Ovary (tissue), 9 donors: ENCODE measurements around the gene RPIA. TPM values are rescaled to one million over a fixed set of nuclear protein-coding genes. Genes with fewer than 3 reads are reported as not detected.

Source experiments
- DNase-seq, 5 donors: peaks; one replicate each; pipeline ENCODE4 v3.0.0-alpha.2; 2019 to 2020
- H3K27ac ChIP-seq, 2 donors: fragments of 200-600 bp; one replicate each; pipeline versions ENCODE4 v1.5.1 to v1.8.0; 2019 to 2022
- H3K27me3 ChIP-seq: fragments of 200-600 bp; one replicate; pipeline ENCODE4 v1.8.0; 2022
- H3K36me3 ChIP-seq: fragments of 200-600 bp; sonication (generic); one replicate; pipeline ENCODE4 v1.5.1; 2019
- H3K4me1 ChIP-seq: one replicate; pipeline ENCODE4 v1.8.1; 2013; ENCODE audit warnings: mild to moderate bottlenecking, moderate library complexity; ENCODE audit not compliant: insufficient read depth
- H3K4me3 ChIP-seq: fragments of 200-600 bp; sonication (generic); one replicate; pipeline ENCODE4 v1.5.1; 2017
- H3K9me3 ChIP-seq, 2 donors: fragments of 200-600 bp in 1 of 2; sonication (generic) in 1 of 2; one replicate each; pipeline versions ENCODE4 v1.5.1 to v1.8.1; 2013 to 2019; ENCODE audit warnings: mild to moderate bottlenecking in 1 of 2, moderate library complexity in 1 of 2
- CTCF ChIP-seq, 3 donors: fragments of 450-650 bp in 2 of 3; fragments of 200-600 bp in 1 of 3; IDR thresholded peaks; one replicate each; pipeline versions ENCODE4 v1.5.1 to v1.8.0; 2016 to 2022; ENCODE audit warnings: antibody characterized with exemption in 3 of 3, mild to moderate bottlenecking in 1 of 3
- EP300 ChIP-seq: sonication (generic); formaldehyde crosslinking; IDR thresholded peaks from one replicate; pipeline ENCODE4 v1.6.1; 2017; ENCODE audit warnings: antibody characterized with exemption
- POLR2A ChIP-seq: fragments of 450-650 bp; IDR thresholded peaks from one replicate; pipeline ENCODE4 v1.6.1; 2017; ENCODE audit warnings: antibody characterized with exemption, mild to moderate bottlenecking, moderate library complexity
- WGBS, 3 donors: extraction: QIAGEN DNeasy Blood & Tissue Kit in 1 of 3; methylation state at CpG; one replicate each; pipeline versions ENCODE4 v1.1.5 to v1.1.7; 2013 to 2017; 5-methylcytosine and 5-hydroxymethylcytosine counted together
- intact Hi-C, 4 donors: fragments of 100-400 bp; cut with DNase I; formaldehyde crosslinking; loops; one replicate each; pipeline versions ENCODE4 v1.11.0 to v1.15.1; 2022 to 2023
- polyA plus RNA-seq, 2 donors: library from polyadenylated mRNA; stranded (reverse); fragments of 200-250 nt in 1 of 2; fragments of 350-450 nt in 1 of 2; fragmentation: Illumina TruSeq in 1 of 2; extraction: RNeasy Lipid Tissue Mini Kit (QIAGEN cat#74804) in 1 of 2; gene quantifications; one replicate each; pipeline ENCODE4 v1.2.3, GENCODE V29; 2013 to 2014
- total RNA-seq, 7 donors: library from RNA; depleted of rRNA in 2 of 7; stranded (reverse); fragments of >200 nt in 2 of 7; fragmentation: NEBNext Ultra II Directional in 3 of 7; extraction: Animal tissue kit (Norgen Biotek cat#: 25700) in 3 of 7; gene quantifications; one replicate each; pipeline versions ENCODE4 v1.1.0 to v1.2.4, GENCODE V29; 2016 to 2023
- donor health status: DM: no; HTN: no; CAD: no; lungs with moderate emphysema.
- donor health status: DM: no; HTN: no; CAD: no.
- donor health status: Bipolar disorder and iron deficiency.
- donor health status: DM: yes; HTN: yes; CAD: no.
- donor health status: DM: no; HTN: no; CAD: no.
- donor health status: DM: yes; HTN: yes; CAD: no.

Gene RPIA
- total and polyA plus RNA-seq, 9 donors: 10.4 to 19.3 (median 15.4) TPM

GRCh38 chr2:88711289-88711688 lies 19.8 kb downstream of the RPIA start:
- no peak overlapping the region for H3K4me3 ChIP-seq
- no peak overlapping the region for H3K27ac ChIP-seq
- TF ChIP-seq CTCF (IDR thresholded peaks at IDR 0.05): no peak
- no peak for TF ChIP-seq EP300
- TF ChIP-seq POLR2A: no peak
- no peak for DNase-seq
- no peaks in the 10 kb centered on the region for H3K4me1 ChIP-seq
- 69 to 73% (median 72%) methylated on average over 1 of the region's 1 CpG for WGBS, 3 donors
- H3K36me3 ChIP-seq: no peaks in the 10 kb centered on the region
- no peaks in the 10 kb centered on the region for H3K27me3 ChIP-seq
- intact Hi-C loops: no loop called here
- no peaks in the 10 kb centered on the region for H3K9me3 ChIP-seq

- Histone ChIP-seq H3K9me3 (no peaks in the 10 kb centered on the region), H3K27ac (no peak overlapping the region), H3K36me3 (no peaks in the 10 kb centered on the region), H3K4me1 (no peaks in the 10 kb centered on the region), H3K27me3 (no peaks in the 10 kb centered on the region), H3K4me3 (no peak overlapping the region)
- intact Hi-C loops: no loop called here
- WGBS, 3 donors: 91 to 100% (median 97%) methylated on average over 1 of the region's 1 CpG
- no peak for DNase-seq
- TF ChIP-seq EP300 (no peak), POLR2A (no peak), CTCF (IDR thresholded peaks at IDR 0.05) (no peak)
These were observed 20.4 kb downstream of the RPIA start for GRCh38 chr2:88711897-88712296.

GRCh38 chr2:88713408-88713807 lies 21.9 kb downstream of the RPIA start:
- no peak for DNase-seq
- Histone ChIP-seq H3K4me3 (no peak overlapping the region), H3K27ac (no peak overlapping the region), H3K27me3 (no peaks in the 10 kb centered on the region), H3K36me3 (no peaks in the 10 kb centered on the region), H3K4me1 (no peaks in the 10 kb centered on the region), H3K9me3 (no peaks in the 10 kb centered on the region)
- WGBS, 3 donors: 77 to 93% (median 78%) methylated on average over 4 of the region's 4 CpGs
- intact Hi-C loops: no loop called here
- TF ChIP-seq EP300 (no peak), CTCF (IDR thresholded peaks at IDR 0.05) (no peak), POLR2A (no peak)

- Histone ChIP-seq H3K9me3 (no peaks in the 10 kb centered on the region), H3K27ac (no peak overlapping the region), H3K27me3 (no peaks in the 10 kb centered on the region), H3K4me3 (no peak overlapping the region), H3K36me3 (no peaks in the 10 kb centered on the region), H3K4me1 (no peaks in the 10 kb centered on the region)
- intact Hi-C loops: no loop called here
- no peak for TF ChIP-seq POLR2A
- TF ChIP-seq CTCF (IDR thresholded peaks at IDR 0.05): no peak
- DNase-seq: no peak
- 95 to 98% (median 95%) methylated on average over 3 of the region's 3 CpGs for WGBS, 3 donors
These were observed 23.2 kb downstream of the RPIA start for GRCh38 chr2:88714667-88715066.

GRCh38 chr2:88720399-88720798 lies 28.9 kb downstream of the RPIA start:
- no peaks in the 10 kb centered on the region for H3K9me3 ChIP-seq
- no peaks in the 10 kb centered on the region for H3K27me3 ChIP-seq
- H3K36me3 ChIP-seq: no peaks in the 10 kb centered on the region
- TF ChIP-seq CTCF (IDR thresholded peaks at IDR 0.05) (no peak), POLR2A (no peak), EP300 (no peak)
- intact Hi-C loops: no loop called here
- no peak for DNase-seq
- no peak overlapping the region for H3K4me3 ChIP-seq
- no peaks in the 10 kb centered on the region for H3K4me1 ChIP-seq
- no peak overlapping the region for H3K27ac ChIP-seq
